ENCODE results near the gene VSTM5.
"Not testable (repeated sequence)": the region's sequence is repeated elsewhere in the genome, so short reads cannot be mapped to it uniquely, and the experiment has no call there.

The VSTM5 gene

GRCh38 chr11:93850594-93851018 lies at the start of gene VSTM5:
Gene VSTM5, minus strand, starts transcription at chr11:93850618. Its CDS starts 116 bp downstream, at chr11:93850502.
- no peak for DNase-seq (ENCODE audit: low read depth in 2 of 2)

GRCh38 chr11:93895106-93895862 lies 44.9 kb upstream of the VSTM5 start:
- no peak for DNase-seq (ENCODE audit: low read depth in 2 of 2)

- DNase-seq (ENCODE audit: low read depth in 2 of 2) = no peak
Measured at GRCh38 chr11:93890391-93891051, 40.1 kb upstream of the VSTM5 start.

GRCh38 chr11:93887111-93887510 lies 36.7 kb upstream of the VSTM5 start:
- DNase-seq (ENCODE audit: low read depth in 2 of 2) = no peak

GRCh38 chr11:93879114-93879513 lies 28.7 kb upstream of the VSTM5 start:
- not testable (repeated sequence) for DNase-seq (ENCODE audit: low read depth in 2 of 2)

GRCh38 chr11:93875637-93876036 lies 25.2 kb upstream of the VSTM5 start:
- DNase-seq (ENCODE audit: low read depth in 2 of 2) = no peak

GRCh38 chr11:93871526-93871925 lies 21.1 kb upstream of the VSTM5 start:
- no peak for DNase-seq (ENCODE audit: low read depth in 2 of 2)

GRCh38 chr11:93870616-93871015 lies 20.2 kb upstream of the VSTM5 start:
- DNase-seq (ENCODE audit: low read depth in 2 of 2) = no peak

GRCh38 chr11:93869830-93870229 lies 19.4 kb upstream of the VSTM5 start:
- DNase-seq (ENCODE audit: low read depth in 2 of 2) = no peak

GRCh38 chr11:93868404-93868803 lies 18.0 kb upstream of the VSTM5 start:
- not testable (repeated sequence) for DNase-seq (ENCODE audit: low read depth in 2 of 2)

GRCh38 chr11:93861808-93862207 lies 11.4 kb upstream of the VSTM5 start:
- no peak for DNase-seq (ENCODE audit: low read depth in 2 of 2)

- DNase-seq (ENCODE audit: low read depth in 2 of 2) = no peak
Measured at GRCh38 chr11:93858121-93858775, 7.8 kb upstream of the VSTM5 start.

- no peak for DNase-seq (ENCODE audit: low read depth in 2 of 2)
Measured at GRCh38 chr11:93857413-93858120, 7.1 kb upstream of the VSTM5 start.

- no peak for DNase-seq (ENCODE audit: low read depth in 2 of 2)
Measured at GRCh38 chr11:93852242-93852641, 1.8 kb upstream of the VSTM5 start.

- no peak for DNase-seq (ENCODE audit: low read depth in 2 of 2)
Measured at GRCh38 chr11:93849751-93850593, 446 bp downstream of the VSTM5 start.

GRCh38 chr11:93849201-93849600 lies 1.2 kb downstream of the VSTM5 start:
- DNase-seq (ENCODE audit: low read depth in 2 of 2) = no peak

GRCh38 chr11:93846411-93846810 lies 4.0 kb downstream of the VSTM5 start:
- DNase-seq (ENCODE audit: low read depth in 2 of 2) = no peak

GRCh38 chr11:93845181-93846092 lies 5.0 kb downstream of the VSTM5 start:
- no peak for DNase-seq (ENCODE audit: low read depth in 2 of 2)

- DNase-seq (ENCODE audit: low read depth in 2 of 2) = no peak
Measured at GRCh38 chr11:93844568-93844967, 5.8 kb downstream of the VSTM5 start.

- DNase-seq (ENCODE audit: low read depth in 2 of 2) = no peak
Measured at GRCh38 chr11:93843906-93844305, 6.5 kb downstream of the VSTM5 start.
